ENCODE data around the gene PROC.

Gene PROC

DNA sequence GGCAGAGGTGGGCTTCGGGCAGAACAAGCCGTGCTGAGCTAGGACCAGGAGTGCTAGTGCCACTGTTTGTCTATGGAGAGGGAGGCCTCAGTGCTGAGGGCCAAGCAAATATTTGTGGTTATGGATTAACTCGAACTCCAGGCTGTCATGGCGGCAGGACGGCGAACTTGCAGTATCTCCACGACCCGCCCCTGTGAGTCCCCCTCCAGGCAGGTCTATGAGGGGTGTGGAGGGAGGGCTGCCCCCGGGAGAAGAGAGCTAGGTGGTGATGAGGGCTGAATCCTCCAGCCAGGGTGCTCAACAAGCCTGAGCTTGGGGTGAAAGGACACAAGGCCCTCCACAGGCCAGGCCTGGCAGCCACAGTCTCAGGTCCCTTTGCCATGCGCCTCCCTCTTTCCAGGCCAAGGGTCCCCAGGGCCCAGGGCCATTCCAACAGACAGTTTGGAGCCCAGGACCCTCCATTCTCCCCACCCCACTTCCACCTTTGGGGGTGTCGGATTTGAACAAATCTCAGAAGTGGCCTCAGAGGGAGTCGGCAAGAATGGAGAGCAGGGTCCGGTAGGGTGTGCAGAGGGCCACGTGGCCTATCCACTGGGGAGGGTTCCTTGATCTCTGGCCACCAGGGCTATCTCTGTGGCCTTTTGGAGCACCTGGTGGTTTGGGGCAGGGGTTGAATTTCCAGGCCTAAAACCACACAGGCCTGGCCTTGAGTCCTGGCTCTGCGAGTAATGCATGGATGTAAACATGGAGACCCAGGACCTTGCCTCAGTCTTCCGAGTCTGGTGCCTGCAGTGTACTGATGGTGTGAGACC is at the start of gene PROC:
TSS of gene PROC (plus strand) at position 128 of the 812 bp plus-strand sequence. CDS start 1,516 bp downstream, outside the sequence.
- no peak for DNase-seq (ENCODE audit: low spot score)

DNA sequence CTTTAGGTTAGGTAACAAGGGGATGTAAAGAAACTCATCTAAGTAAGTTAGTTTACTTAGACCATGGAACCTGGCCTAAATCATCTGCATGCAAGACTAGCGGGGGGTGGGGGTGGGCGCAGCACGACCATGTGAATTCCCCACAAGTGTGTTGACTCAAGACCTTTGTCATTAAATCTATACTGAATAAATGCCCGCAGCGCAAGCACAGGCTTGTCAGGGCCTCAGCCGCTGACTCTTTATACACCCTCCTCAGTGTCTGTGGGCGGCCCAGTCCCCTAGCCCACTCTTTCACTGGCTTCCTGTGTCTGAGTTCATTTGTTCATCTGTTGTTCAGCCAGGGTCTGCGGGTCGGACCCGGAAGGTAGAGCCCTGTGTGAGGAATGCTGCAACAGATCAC is 48.2 kb upstream of the PROC start:
- DNase-seq (ENCODE audit: low spot score), result no peak

GRCh38 chr2:127371037-127371436 is 47.2 kb upstream of the PROC start:
- no peak for DNase-seq (ENCODE audit: low spot score)

- DNase-seq (ENCODE audit: low spot score), result no peak
Observed at GRCh38 chr2:127373362-127374083, 44.7 kb upstream of the PROC start.

DNA sequence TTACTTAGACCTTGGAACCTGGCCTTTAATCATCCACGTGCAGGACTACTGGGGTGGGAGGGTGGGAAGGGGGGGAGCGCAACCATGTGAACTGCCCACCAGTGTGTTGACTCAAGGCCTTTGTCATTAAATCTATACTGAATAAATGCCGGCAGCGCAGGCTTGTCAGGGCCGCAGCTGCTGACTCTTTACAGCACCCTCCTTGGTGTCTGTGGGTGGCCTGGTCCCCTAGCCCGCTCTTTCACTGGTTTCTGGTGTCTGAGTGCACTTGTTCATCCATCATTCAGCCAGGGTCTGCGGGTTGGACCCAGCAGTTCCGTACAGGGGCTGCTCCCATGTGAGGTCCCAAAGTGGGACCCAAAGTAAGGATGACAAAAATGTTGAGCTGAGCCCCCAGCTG is 42.0 kb upstream of the PROC start:
- no peak for DNase-seq (ENCODE audit: low spot score)

DNA sequence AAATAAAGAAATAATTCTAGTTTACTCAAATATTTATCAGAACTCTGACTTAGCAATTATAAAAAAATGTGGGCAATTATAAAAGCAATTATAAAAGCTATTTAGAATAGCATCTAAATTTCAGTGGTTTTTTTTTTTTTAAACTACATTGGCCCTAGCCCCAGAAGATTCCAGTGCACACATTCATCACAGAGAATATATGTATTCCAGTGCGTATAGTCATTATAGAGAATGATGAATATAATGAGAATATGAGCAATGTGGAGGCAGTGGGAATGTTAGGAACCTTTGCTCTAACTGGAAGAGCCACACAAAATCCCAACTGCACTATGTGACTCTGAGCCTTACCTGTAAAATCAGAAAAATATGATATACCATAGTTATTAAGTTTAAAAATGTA is 41.0 kb upstream of the PROC start:
- DNase-seq (ENCODE audit: low spot score), result no peak

- DNase-seq (ENCODE audit: low spot score), result no peak
Observed at GRCh38 chr2:127378720-127379119, 39.5 kb upstream of the PROC start.

DNA sequence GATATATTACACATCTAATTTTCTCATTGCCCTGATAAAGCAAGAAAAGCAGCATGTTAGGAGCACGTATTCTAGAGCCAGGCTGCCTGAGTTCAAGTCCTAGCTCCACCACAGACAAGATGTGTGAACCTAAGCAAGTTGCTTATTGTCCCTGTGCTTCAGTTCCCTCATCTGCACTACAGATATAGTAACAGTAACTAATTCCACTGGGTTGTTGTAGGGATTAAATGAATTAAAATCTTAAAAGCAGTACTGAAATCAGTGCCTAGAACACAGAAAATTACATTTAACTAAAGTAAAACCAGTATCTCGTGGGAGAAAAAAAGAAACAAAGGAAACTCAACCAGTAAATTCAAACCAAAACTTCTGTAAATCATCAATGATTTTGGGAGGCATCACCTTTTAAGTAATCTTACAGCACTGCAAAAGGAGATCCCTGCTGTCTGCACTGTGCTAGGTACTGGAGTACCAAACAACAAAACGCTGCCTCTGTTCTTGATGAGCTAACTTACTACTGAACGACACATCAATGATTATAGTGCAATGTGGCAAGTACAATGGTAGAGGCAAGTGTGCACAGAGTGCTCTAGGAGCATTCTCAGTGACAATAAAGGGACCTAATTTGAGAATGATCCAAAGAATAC is 38.4 kb upstream of the PROC start:
- no peak for DNase-seq (ENCODE audit: low spot score)

GRCh38 chr2:127381762-127382161 is 36.5 kb upstream of the PROC start:
- no peak for DNase-seq (ENCODE audit: low spot score)

GRCh38 chr2:127382831-127383230 is 35.4 kb upstream of the PROC start:
- DNase-seq (ENCODE audit: low spot score), result no peak

DNA sequence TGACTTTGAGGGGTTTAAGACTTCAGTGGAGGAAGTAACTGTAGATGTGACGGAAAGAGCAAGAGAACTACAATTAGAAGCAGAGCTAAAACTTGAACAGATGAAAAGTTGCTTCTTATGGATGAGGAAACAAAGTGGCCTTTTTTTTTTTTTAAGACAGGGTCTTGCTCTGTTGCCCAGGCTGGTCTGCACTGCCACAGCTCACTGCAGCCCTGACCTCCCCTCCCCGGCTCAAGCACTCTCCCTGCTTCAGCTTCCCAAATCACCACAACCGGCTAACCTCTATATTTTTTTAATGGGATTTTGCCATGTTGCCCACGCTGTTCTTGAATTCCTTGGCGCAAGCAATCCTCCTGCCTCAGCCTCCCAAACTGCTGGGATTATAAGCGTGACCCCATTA is 33.7 kb upstream of the PROC start:
- DNase-seq (ENCODE audit: low spot score), result no peak

DNA sequence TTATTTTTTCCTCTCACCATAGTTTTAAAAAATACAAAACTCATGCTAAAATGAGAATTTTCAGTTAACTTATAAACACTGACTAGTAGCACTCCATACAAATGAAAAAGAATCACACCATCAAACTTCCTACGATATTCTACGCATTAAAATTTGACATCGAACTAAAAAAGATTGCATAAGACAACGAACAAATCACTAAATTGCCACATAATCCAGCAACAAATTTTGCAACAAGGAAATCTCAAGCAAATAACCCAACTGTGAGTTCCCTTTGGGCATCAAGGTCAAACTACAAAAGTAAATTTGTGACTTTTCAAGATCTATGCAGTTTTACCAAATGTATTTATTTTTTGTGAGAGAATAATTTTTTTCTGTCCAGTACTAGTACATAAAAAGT is 32.0 kb upstream of the PROC start:
- no peak for DNase-seq (ENCODE audit: low spot score)

GRCh38 chr2:127386764-127387654 is 31.2 kb upstream of the PROC start:
- DNase-seq (ENCODE audit: low spot score), result peak; percentile 89

DNA sequence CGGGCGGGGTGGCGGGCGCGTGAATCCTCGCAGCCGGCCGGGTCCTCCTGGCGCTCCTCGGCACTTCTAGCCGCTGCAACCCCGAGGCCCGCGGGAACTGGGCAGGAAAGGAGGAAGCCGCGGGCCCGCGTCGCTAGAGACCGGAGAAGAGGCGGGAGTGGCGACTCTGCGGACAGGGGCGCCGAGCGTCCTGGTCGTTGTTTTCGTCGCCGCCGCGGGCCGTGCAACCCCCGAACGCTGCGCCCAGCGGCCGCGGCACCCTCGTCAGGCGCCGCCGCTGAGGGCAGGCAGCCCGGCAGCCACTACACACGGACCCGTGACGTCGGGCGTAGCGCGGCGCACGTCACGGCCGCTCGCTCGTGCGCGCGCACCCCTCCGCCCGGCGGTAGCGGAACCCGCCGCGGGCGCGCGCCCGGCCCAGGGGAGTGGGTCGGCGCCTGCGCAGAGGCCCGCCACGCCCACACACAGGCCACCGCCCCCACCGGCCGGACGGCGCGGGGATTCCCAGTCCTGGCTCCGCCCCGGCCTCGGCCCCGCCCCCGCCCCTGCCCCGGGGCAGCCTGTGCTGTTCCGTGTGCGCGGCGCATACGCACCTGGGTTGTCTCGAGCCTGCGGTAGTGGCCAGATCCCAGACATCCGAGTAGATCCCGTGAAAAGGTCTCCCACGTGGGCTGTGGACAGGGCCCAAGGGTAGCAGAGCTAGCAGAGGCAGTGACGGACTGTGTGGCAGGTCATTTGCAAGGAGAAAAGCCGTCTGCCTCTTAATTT is 30.4 kb upstream of the PROC start, which contains the start of gene MAP3K2:
TSS of gene MAP3K2 (minus strand) at position 321 of the 768 bp plus-strand sequence. CDS start 44,846 bp downstream, outside the sequence.
- peak; percentile 93 for DNase-seq (ENCODE audit: low spot score)

DNA sequence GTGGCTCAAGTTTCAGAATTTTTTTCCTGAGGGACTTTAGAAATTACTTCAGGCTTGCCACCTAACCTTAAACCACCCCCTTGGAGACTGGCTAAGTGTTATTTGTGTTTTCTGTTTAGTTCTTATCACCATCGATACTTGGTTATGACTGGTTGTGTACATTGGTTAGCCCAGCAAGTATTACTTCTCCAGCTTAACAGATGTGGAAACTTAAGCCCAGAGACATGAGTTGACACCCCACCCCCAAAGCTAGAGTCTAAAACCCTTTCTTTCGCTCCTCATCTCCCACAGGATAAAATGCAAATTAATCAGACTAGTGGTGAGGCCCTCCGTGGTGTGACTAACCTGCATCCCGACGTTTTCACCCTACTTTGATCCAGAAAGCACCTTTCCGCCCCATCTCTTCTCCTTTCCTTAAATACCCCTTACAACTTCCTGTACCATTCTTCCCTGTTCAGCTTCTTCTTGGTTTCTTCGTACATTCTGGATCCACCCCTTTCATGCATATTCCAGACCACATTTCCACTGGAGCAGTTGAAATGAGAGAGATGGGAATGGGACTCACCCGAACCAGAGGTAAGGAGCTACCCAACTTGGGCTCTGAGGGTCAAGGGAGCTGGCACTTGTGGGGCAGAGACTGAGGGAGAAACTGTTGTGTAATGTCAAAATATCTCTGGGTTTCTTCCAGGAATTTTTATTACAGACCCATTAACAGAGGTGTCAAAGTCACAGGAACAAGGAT is 29.6 kb upstream of the PROC start:
- DNase-seq (ENCODE audit: low spot score), result no peak

- peak; percentile 72 for DNase-seq (ENCODE audit: low spot score)
Observed at GRCh38 chr2:127389778-127390435, 28.3 kb upstream of the PROC start.

DNA sequence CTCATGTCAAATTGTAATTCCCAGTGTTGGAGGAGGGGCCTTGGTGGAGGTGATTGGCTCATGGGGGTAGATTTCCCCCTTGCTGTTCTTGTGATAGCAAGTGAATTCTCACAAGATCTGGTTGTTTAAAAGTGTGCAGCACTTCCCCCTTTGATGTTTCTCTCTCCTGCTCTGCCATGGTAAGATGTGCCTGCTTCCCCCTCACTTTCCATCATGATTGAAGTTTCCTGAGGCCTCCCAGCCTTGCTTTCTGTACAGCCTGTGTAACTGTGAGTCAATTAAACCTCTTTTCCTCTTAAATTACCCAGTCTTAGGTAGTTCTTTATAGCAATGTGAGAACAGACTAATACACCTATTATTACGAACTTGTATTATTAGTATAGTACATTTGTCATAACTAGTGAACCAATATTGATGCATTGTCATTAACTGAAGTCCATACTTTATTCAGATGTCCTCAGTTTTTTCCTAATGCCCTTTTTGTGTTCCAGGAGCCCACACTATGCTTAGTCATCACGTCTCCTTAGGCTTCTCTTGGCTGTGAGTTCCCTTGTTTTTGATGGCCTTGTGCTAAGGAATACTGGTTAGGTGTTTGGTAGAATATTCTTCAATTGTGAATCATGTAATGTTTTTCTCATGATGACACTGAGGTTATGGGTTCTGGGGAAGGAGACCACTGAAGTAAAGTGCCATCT is 25.9 kb upstream of the PROC start:
- no peak for DNase-seq (ENCODE audit: low spot score)

GRCh38 chr2:127392828-127393578 is 25.2 kb upstream of the PROC start:
- DNase-seq (ENCODE audit: low spot score), result no peak

All from NAMALWA (cell line).